Upper lobe of left lung (tissue), 6 donors: ENCODE measurements around the gene SORCS3. TPM values are rescaled to one million over a fixed set of nuclear protein-coding genes. Genes with fewer than 3 reads are reported as not detected.

ENCODE experiments used
- ATAC-seq, 2 donors: fragments of 200-7000 bp; cut with Tn5 transposase; one replicate each; pipeline ENCODE4 v1.9.1; 2022; ENCODE audit warnings: mild to moderate bottlenecking in 2 of 2, moderate library complexity in 2 of 2; ENCODE audit not compliant: low FRiP score in 2 of 2
- DNase-seq, 2 donors: peaks; one replicate each; pipeline ENCODE4 v3.0.0-alpha.2; 2019 to 2020
- H3K27ac ChIP-seq, 4 donors: fragments of 200-600 bp; sonication (generic); one replicate each; pipeline ENCODE4 v1.5.1; 2016 to 2019
- H3K27me3 ChIP-seq, 4 donors: fragments of 200-600 bp; sonication (generic); one replicate each; pipeline ENCODE4 v1.5.1; 2017 to 2019
- H3K36me3 ChIP-seq, 4 donors: fragments of 200-600 bp; sonication (generic); one replicate each; pipeline ENCODE4 v1.5.1; 2016 to 2019
- H3K4me1 ChIP-seq, 4 donors: fragments of 200-600 bp; sonication (generic); one replicate each; pipeline ENCODE4 v1.5.1; 2018 to 2019
- H3K4me3 ChIP-seq, 4 donors: fragments of 200-600 bp; sonication (generic); one replicate each; pipeline ENCODE4 v1.5.1; 2017 to 2019; ENCODE audit warnings: mild to moderate bottlenecking in 2 of 4, moderate library complexity in 1 of 4
- H3K9me3 ChIP-seq, 4 donors: fragments of 200-600 bp; sonication (generic); one replicate each; pipeline ENCODE4 v1.5.1; 2018 to 2019
- CTCF ChIP-seq, 6 experiments: fragments of 450-650 bp in 4 of 6; fragments of 200-600 bp in 2 of 6; sonication (generic) in 2 of 6; IDR thresholded peaks; one replicate each; pipeline ENCODE4 v1.5.1; 2016 to 2019; ENCODE audit warnings: antibody characterized with exemption in 6 of 6
- EP300 ChIP-seq, 4 donors: sonication (generic); formaldehyde crosslinking; IDR thresholded peaks; one replicate each; pipeline ENCODE4 v1.5.1; 2017; ENCODE audit warnings: antibody characterized with exemption in 4 of 4, control low read depth in 2 of 4
- POLR2A ChIP-seq, 4 donors: fragments of 450-650 bp; IDR thresholded peaks; one replicate each; pipeline ENCODE4 v1.5.1; 2016 to 2017; ENCODE audit warnings: antibody characterized with exemption in 4 of 4, mild to moderate bottlenecking in 2 of 4
- POLR2AphosphoS5 ChIP-seq, 2 donors: sonication (generic); formaldehyde crosslinking; IDR thresholded peaks; one replicate each; pipeline ENCODE4 v1.5.1; 2017; ENCODE audit warnings: antibody characterized with exemption in 2 of 2
- WGBS, 2 donors: methylation state at CpG; one replicate each; pipeline ENCODE4 v1.1.5; 2017 to 2018; 5-methylcytosine and 5-hydroxymethylcytosine counted together
- total RNA-seq, 6 donors: library from RNA; depleted of rRNA in 4 of 6; stranded (reverse); fragments of >200 nt in 4 of 6; gene quantifications; one replicate each; pipeline versions ENCODE4 v1.1.0 to v1.2.1, GENCODE V29; 2016 to 2021
- donor health status: DM: no; HTN: no; CAD: no; lungs with moderate emphysema.
- donor health status: DM: no; HTN: yes; CAD: no; lungs with severe emphysema.

SORCS3 gene
- total RNA-seq, 6 donors from 2014 or later, result not detected

GRCh38 chr10:104834580-104834979, 193.5 kb downstream of the SORCS3 start:
- H3K4me1 ChIP-seq, result no peaks in the 10 kb centered on the region
- 73 to 76% methylated on average over 1 of the region's 1 CpG for WGBS, 2 donors
- H3K27me3 ChIP-seq, result no peaks in the 10 kb centered on the region
- TF ChIP-seq CTCF (IDR thresholded peaks at IDR 0.05) (no peak), POLR2A (IDR thresholded peaks at IDR 0.05) (no peak), EP300 (IDR thresholded peaks at IDR 0.05) (no peak), POLR2AphosphoS5 (IDR thresholded peaks at IDR 0.05) (no peak)
- no peaks in the 10 kb centered on the region for H3K9me3 ChIP-seq
- DNase-seq (no peak), ATAC-seq (no peak)
- H3K4me3 ChIP-seq, result no peak overlapping the region
- no peaks in the 10 kb centered on the region for H3K36me3 ChIP-seq
- no peak overlapping the region for H3K27ac ChIP-seq

- Histone ChIP-seq H3K4me3 (no peak overlapping the region), H3K27me3 (no peaks in the 10 kb centered on the region), H3K36me3 (no peaks in the 10 kb centered on the region), H3K27ac (no peak overlapping the region), H3K4me1 (no peaks in the 10 kb centered on the region), H3K9me3 (no peaks in the 10 kb centered on the region)
- ATAC-seq, result no peak
- no peak for TF ChIP-seq EP300 (IDR thresholded peaks at IDR 0.05)
- TF ChIP-seq POLR2A (IDR thresholded peaks at IDR 0.05), result no peak
- no peak for TF ChIP-seq CTCF (IDR thresholded peaks at IDR 0.05)
- no peak for TF ChIP-seq POLR2AphosphoS5 (IDR thresholded peaks at IDR 0.05)
- 44 to 54% methylated on average over 2 of the region's 2 CpGs for WGBS, 2 donors
- no peak for DNase-seq
Observed at GRCh38 chr10:104835422-104835821, 194.3 kb downstream of the SORCS3 start.

- WGBS, 2 donors, result 56 to 77% methylated on average over 3 of the region's 3 CpGs
- H3K27me3 ChIP-seq, result no peaks in the 10 kb centered on the region
- H3K27ac ChIP-seq, result no peak overlapping the region
- H3K4me3 ChIP-seq, result no peak overlapping the region
- no peaks in the 10 kb centered on the region for H3K9me3 ChIP-seq
- no peaks in the 10 kb centered on the region for H3K4me1 ChIP-seq
- ATAC-seq (no peak), DNase-seq (no peak)
- TF ChIP-seq CTCF (IDR thresholded peaks at IDR 0.05) (no peak), POLR2A (IDR thresholded peaks at IDR 0.05) (no peak), EP300 (IDR thresholded peaks at IDR 0.05) (no peak), POLR2AphosphoS5 (IDR thresholded peaks at IDR 0.05) (no peak)
- H3K36me3 ChIP-seq, result no peaks in the 10 kb centered on the region
Observed at GRCh38 chr10:104842704-104843103, 201.6 kb downstream of the SORCS3 start.

- Histone ChIP-seq H3K4me1 (no peaks in the 10 kb centered on the region), H3K36me3 (no peaks in the 10 kb centered on the region), H3K4me3 (no peak overlapping the region), H3K27me3 (no peaks in the 10 kb centered on the region), H3K9me3 (no peaks in the 10 kb centered on the region), H3K27ac (no peak overlapping the region)
- DNase-seq, result no peak
- no peak for ATAC-seq
- 73 to 81% methylated on average over 3 of the region's 3 CpGs for WGBS, 2 donors
- TF ChIP-seq POLR2A (IDR thresholded peaks at IDR 0.05) (no peak), POLR2AphosphoS5 (IDR thresholded peaks at IDR 0.05) (no peak), EP300 (IDR thresholded peaks at IDR 0.05) (no peak), CTCF (IDR thresholded peaks at IDR 0.05) (no peak)
Observed at GRCh38 chr10:104844073-104844472, 203.0 kb downstream of the SORCS3 start.

- no peaks in the 10 kb centered on the region for H3K9me3 ChIP-seq
- no peak overlapping the region for H3K27ac ChIP-seq
- no peaks in the 10 kb centered on the region for H3K36me3 ChIP-seq
- no peak overlapping the region for H3K4me3 ChIP-seq
- no peak for DNase-seq
- no peaks in the 10 kb centered on the region for H3K4me1 ChIP-seq
- TF ChIP-seq POLR2A (IDR thresholded peaks at IDR 0.05), result no peak
- no peak for TF ChIP-seq EP300 (IDR thresholded peaks at IDR 0.05)
- WGBS, 2 donors, result 90 to 91% methylated on average over 5 of the region's 5 CpGs
- ATAC-seq, result no peak
- no peaks in the 10 kb centered on the region for H3K27me3 ChIP-seq
Observed at GRCh38 chr10:104850023-104850422, 208.9 kb downstream of the SORCS3 start.
